Hepatocyte (in vitro differentiated cells): Measurements from ENCODE around the gene MAGEC3. TPM values are rescaled to one million over a fixed set of nuclear protein-coding genes. Genes with fewer than 3 reads are reported as not detected.

Source experiments
- DNase-seq: peaks from one replicate; pipeline ENCODE4 v3.0.0-alpha.2; 2016; ENCODE audit warnings: low spot score
- H2AFZ ChIP-seq: fragments of 200-600 bp; sonication (generic); 2 replicates; pipeline ENCODE4 v1.6.0; 2016; ENCODE audit warnings: antibody characterized with exemption, mild to moderate bottlenecking
- H3K27ac ChIP-seq: fragments of 200-600 bp; sonication (generic); 2 replicates; pipeline ENCODE4 v1.5.1; 2016; ENCODE audit warnings: mild to moderate bottlenecking
- H3K27me3 ChIP-seq: fragments of 200-600 bp; sonication (generic); 2 replicates; pipeline ENCODE4 v1.6.1; 2016
- H3K36me3 ChIP-seq: fragments of 200-600 bp; sonication (generic); replicated peaks from 2 replicates; pipeline ENCODE4 v1.5.1; 2016; ENCODE audit warnings: low read depth; ENCODE audit not compliant: insufficient read depth
- H3K4me1 ChIP-seq: fragments of 200-600 bp; sonication (generic); 2 replicates; pipeline ENCODE4 v1.5.1; 2016; ENCODE audit warnings: mild to moderate bottlenecking, moderate library complexity; ENCODE audit not compliant: insufficient read depth
- H3K4me2 ChIP-seq: fragments of 200-600 bp; sonication (generic); 2 replicates; pipeline ENCODE4 v1.6.0; 2016
- H3K4me3 ChIP-seq: fragments of 200-600 bp; sonication (generic); 2 replicates; pipeline ENCODE4 v1.5.1; 2016; ENCODE audit warnings: mild to moderate bottlenecking
- H3K79me2 ChIP-seq: fragments of 200-600 bp; sonication (generic); 2 replicates; pipeline ENCODE4 v1.6.0; 2017; ENCODE audit warnings: mild to moderate bottlenecking
- H3K9me2 ChIP-seq: fragments of 200-600 bp; sonication (generic); replicated peaks from 2 replicates; pipeline ENCODE4 v1.6.0; 2017; ENCODE audit warnings: mild to moderate bottlenecking; ENCODE audit not compliant: insufficient read depth
- H3K9me3 ChIP-seq: fragments of 200-600 bp; sonication (generic); 2 replicates; pipeline ENCODE4 v1.5.1; 2016; ENCODE audit warnings: low read depth, mild to moderate bottlenecking
- H4K20me1 ChIP-seq: fragments of 200-600 bp; sonication (generic); 2 replicates; pipeline ENCODE4 v1.6.0; 2016; ENCODE audit warnings: mild to moderate bottlenecking; ENCODE audit not compliant: insufficient read depth, poor library complexity, severe bottlenecking
- CTCF ChIP-seq: fragments of 200-600 bp; sonication (generic); IDR thresholded peaks from 2 replicates; pipeline ENCODE4 v1.5.1; 2016; ENCODE audit warnings: antibody characterized with exemption, mild to moderate bottlenecking; ENCODE audit not compliant: poor library complexity
- EZH2 ChIP-seq: fragments of 200-600 bp; sonication (generic); IDR thresholded peaks from 2 replicates; pipeline ENCODE4 v1.6.1; 2016; ENCODE audit warnings: antibody characterized with exemption, mild to moderate bottlenecking, borderline replicate concordance
- EZH2phosphoT487 ChIP-seq: fragments of 200-600 bp; sonication (generic); IDR thresholded peaks from one replicate; pipeline ENCODE4 v1.6.1; 2018; ENCODE audit warnings: antibody characterized with exemption, mild to moderate bottlenecking, low read depth, moderate library complexity; ENCODE audit not compliant: unreplicated experiment, severe bottlenecking
- WGBS: methylation state at CpG from one replicate; pipeline ENCODE4 v1.1.6; 2016; ENCODE audit warnings: low lambda C conversion rate; ENCODE audit errors: missing lambda C conversion rate; 5-methylcytosine and 5-hydroxymethylcytosine counted together
- polyA plus RNA-seq: library from polyadenylated mRNA; unstranded; fragments of >200 nt; fragmentation: Nextera tagmentation; extraction: Ambion mirVana; gene quantifications from 2 replicates; pipeline ENCODE4 v1.2.1, GENCODE V29; 2016
- total RNA-seq: library from RNA; depleted of rRNA; stranded (reverse); fragments of >200 nt; gene quantifications from 2 replicates; pipeline ENCODE4 v1.2.3, GENCODE V29; 2014

Gene MAGEC3
- not detected in 2 replicates for total RNA-seq
- polyA plus RNA-seq, result 0.40 TPM in 1 of 2 replicates, not detected in the other

DNA sequence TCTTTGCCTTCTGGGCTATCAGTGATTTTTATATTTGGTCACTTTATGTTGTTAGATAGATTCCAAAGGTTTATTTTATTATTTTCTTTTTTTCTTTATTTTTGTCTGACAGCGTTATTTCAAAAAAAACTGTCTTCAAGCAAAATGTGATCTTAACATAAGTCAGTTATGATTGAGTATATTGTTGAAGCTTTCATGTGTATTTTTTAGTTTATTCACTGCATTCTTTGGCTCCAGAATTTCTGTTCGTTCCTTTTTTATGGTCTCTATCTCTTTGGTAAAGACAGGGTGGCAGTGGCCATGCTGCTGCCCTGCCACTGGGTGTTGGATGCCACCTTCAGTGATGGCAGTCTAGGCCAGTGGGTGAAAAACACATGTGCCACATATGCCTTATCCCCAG, at the start of gene MAGEC3:
Gene MAGEC3, plus strand, starts transcription at position 301 of the 400 bp plus-strand sequence. Its CDS starts 0 bp downstream, at position 301.
- no peaks in the 10 kb centered on the region for H3K36me3 ChIP-seq
- H3K4me2 ChIP-seq, result no peak within 1 kb of the TSS
- H2AFZ ChIP-seq, result no peak within 1 kb of the TSS
- no peaks in the 10 kb centered on the region for H3K27me3 ChIP-seq
- WGBS, result 85% methylated on average over 2 of the region's 2 CpGs
- TF ChIP-seq EZH2, result no peak
- TF ChIP-seq EZH2phosphoT487, result no peak
- no peak for TF ChIP-seq CTCF
- no peak within 1 kb of the TSS for H3K27ac ChIP-seq
- no peaks in the 10 kb centered on the region for H3K9me2 ChIP-seq
- no peaks in the 10 kb centered on the region for H3K79me2 ChIP-seq
- no peaks in the 10 kb centered on the region for H4K20me1 ChIP-seq
- H3K9me3 ChIP-seq, result no peaks in the 10 kb centered on the region
- H3K4me1 ChIP-seq, result no peaks in the 10 kb centered on the region
- no peak within 1 kb of the TSS for H3K4me3 ChIP-seq
- no peak for DNase-seq

- DNase-seq, result no peak
- TF ChIP-seq EZH2, result no peak
- no peak for TF ChIP-seq CTCF
- TF ChIP-seq EZH2phosphoT487, result no peak
- Histone ChIP-seq H3K27ac (no peak overlapping the region), H3K4me2 (no peak overlapping the region), H3K4me1 (no peaks in the 10 kb centered on the region), H3K9me3 (no peaks in the 10 kb centered on the region), H3K79me2 (no peaks in the 10 kb centered on the region), H4K20me1 (no peaks in the 10 kb centered on the region), H3K9me2 (no peaks in the 10 kb centered on the region), H3K27me3 (no peaks in the 10 kb centered on the region), H2AFZ (no peak overlapping the region), H3K4me3 (no peak overlapping the region), H3K36me3 (no peaks in the 10 kb centered on the region)
- 87% methylated on average over 2 of the region's 2 CpGs for WGBS
Observed at GRCh38 chrX:141791856-141792255, 46.3 kb upstream of the MAGEC3 start.

DNA sequence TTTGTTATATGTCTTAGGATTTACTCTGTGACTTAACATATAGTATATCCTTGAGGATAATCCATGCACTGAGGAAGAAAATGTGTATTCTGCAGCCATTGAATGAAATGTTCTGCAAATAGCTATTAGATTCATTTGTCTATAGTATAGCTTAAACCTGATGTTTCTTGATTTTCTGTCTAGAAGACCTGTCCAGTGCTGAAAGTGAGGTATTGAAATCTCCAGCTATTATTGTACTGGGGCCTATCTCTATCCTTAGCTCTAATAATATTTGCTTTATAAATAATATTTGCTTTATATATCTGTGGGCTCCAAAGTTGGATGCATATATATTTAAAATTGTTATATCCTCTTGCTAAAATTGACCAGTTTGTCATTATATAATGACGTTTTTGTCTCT, 26.7 kb upstream of the MAGEC3 start:
- DNase-seq, result no peak
- Histone ChIP-seq H3K4me2 (no peak overlapping the region), H3K27me3 (no peaks in the 10 kb centered on the region), H3K9me3 (no peaks in the 10 kb centered on the region), H3K79me2 (no peaks in the 10 kb centered on the region), H2AFZ (no peak overlapping the region), H4K20me1 (no peaks in the 10 kb centered on the region), H3K4me1 (no peaks in the 10 kb centered on the region), H3K27ac (no peak overlapping the region), H3K9me2 (no peaks in the 10 kb centered on the region), H3K4me3 (no peak overlapping the region), H3K36me3 (no peaks in the 10 kb centered on the region)
- 56% methylated on average over 1 of the region's 1 CpG for WGBS
- no peak for TF ChIP-seq EZH2phosphoT487
- no peak for TF ChIP-seq CTCF
